ENCODE data around the gene ZNF322.

Gene ZNF322

GRCh38 chr6:26593278-26594130 is 66.0 kb downstream of the ZNF322 start:
- Mint-ChIP-seq H3K27ac (no peak overlapping the region), H3K9me3 (no peaks in the 10 kb centered on the region), H3K27me3 (peaks cover 12 to 35% of the 10 kb centered on the region in 2 donors), H3K36me3 (ENCODE audit: insufficient read depth) (peaks cover 6% of the 10 kb centered on the region), H3K4me1 (ENCODE audit: low read depth in 2 of 2) (peaks cover 5 to 7% of the 10 kb centered on the region in 2 donors), H3K4me3 (no peak overlapping the region)
- no peak for ATAC-seq (replicated peaks)
- DNase-seq: no peak

- no peak for ATAC-seq (replicated peaks)
- H3K4me1 Mint-ChIP-seq (ENCODE audit: low read depth in 2 of 2): no peaks in the 10 kb centered on the region
- no peak for DNase-seq
Observed at GRCh38 chr6:26592649-26593048, 66.9 kb downstream of the ZNF322 start.

GRCh38 chr6:26588965-26589364 is 70.6 kb downstream of the ZNF322 start:
- Mint-ChIP-seq H3K36me3 (ENCODE audit: insufficient read depth) (no peaks in the 10 kb centered on the region), H3K9me3 (no peaks in the 10 kb centered on the region), H3K4me3 (no peak overlapping the region), H3K4me1 (ENCODE audit: low read depth in 2 of 2) (no peaks in the 10 kb centered on the region), H3K27ac (no peak overlapping the region), H3K27me3 (peaks cover 19 to 36% of the 10 kb centered on the region in 2 donors)
- ATAC-seq (replicated peaks) (no peak), DNase-seq (no peak)

More at GRCh38 chr6:26592649-26593048, 66.9 kb downstream of the ZNF322 start:
- H3K27me3 Mint-ChIP-seq: peaks cover 12 to 35% of the 10 kb centered on the region in 2 donors
- H3K36me3 Mint-ChIP-seq (ENCODE audit: insufficient read depth): no peaks in the 10 kb centered on the region
- H3K9me3 Mint-ChIP-seq: no peaks in the 10 kb centered on the region
- H3K4me3 Mint-ChIP-seq: no peak overlapping the region
- no peak overlapping the region for H3K27ac Mint-ChIP-seq
